LNCAP (cell line): ENCODE results near the gene TP73.

Source experiments
- TF ChIP-seq, protein P1 (sequence below): fragments of 450-650 bp; IDR thresholded peaks from 2 replicates; pipeline ENCODE4 v1.5.1; 2017; ENCODE audit warnings: mild to moderate bottlenecking

TP73 gene

DNA sequence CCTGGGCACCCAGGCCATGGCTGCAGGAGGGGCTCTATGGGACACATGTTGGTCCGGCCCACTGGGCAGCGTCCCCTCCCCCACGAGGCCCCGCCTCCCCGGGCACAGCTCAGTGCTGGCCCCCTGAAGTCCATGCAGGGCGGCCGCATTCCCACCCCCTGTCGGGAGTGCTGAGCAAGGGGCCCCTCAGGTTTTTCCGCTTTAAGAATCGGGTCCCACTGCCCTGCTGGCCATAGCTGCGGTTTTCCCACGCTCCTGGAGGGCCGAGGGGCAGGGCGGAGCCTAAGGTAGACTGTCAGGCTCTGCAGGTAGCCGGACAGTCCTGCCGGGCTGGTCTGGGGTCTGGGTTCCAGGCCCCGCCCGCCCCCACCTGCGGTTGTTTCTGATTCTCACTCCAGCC, 56.5 kb downstream of the TP73 start:
- TF ChIP-seq, protein P1, sequence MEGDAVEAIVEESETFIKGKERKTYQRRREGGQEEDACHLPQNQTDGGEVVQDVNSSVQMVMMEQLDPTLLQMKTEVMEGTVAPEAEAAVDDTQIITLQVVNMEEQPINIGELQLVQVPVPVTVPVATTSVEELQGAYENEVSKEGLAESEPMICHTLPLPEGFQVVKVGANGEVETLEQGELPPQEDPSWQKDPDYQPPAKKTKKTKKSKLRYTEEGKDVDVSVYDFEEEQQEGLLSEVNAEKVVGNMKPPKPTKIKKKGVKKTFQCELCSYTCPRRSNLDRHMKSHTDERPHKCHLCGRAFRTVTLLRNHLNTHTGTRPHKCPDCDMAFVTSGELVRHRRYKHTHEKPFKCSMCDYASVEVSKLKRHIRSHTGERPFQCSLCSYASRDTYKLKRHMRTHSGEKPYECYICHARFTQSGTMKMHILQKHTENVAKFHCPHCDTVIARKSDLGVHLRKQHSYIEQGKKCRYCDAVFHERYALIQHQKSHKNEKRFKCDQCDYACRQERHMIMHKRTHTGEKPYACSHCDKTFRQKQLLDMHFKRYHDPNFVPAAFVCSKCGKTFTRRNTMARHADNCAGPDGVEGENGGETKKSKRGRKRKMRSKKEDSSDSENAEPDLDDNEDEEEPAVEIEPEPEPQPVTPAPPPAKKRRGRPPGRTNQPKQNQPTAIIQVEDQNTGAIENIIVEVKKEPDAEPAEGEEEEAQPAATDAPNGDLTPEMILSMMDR: no peak

DNA sequence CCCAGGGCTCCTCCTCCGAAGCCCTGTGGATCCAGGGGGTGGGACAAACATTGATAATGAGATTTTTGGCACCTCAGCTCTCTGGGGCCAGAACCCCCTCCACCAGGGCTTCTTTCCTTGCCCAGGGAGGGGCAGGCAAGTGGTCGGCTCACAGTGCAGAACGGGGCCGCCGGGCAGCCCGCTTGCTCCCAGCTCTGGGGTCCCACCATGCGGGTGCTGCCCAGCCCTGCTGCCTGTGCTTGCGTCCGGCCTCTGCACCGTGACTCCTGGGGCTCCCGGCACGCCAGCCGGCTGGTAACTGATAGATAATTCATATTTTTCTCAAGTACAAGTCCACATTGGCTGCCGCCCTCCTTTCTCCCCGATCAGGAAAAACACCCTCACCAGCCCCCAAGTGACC, 57.9 kb downstream of the TP73 start:
- TF ChIP-seq, protein P1: no peak

DNA sequence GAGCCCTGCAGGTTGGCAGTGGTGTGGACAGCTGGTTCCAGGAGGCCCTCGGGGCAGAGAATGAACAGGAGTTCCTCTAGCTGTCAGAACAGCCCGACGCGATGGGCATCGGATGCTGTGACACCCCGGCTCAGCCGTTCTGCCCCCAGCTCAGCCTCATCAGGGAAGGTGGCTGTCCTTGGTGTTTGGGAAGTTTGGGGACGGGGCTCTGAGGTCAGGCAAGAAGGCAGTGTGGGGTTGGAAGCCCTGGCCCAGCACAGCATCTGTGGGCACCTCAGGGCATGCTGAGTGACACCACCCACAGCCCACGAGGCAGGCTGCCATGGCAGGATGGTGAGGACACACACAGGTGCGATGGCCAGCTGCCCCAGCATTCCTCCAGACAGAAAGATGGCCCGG, 59.1 kb downstream of the TP73 start:
- TF ChIP-seq, protein P1: no peak

DNA sequence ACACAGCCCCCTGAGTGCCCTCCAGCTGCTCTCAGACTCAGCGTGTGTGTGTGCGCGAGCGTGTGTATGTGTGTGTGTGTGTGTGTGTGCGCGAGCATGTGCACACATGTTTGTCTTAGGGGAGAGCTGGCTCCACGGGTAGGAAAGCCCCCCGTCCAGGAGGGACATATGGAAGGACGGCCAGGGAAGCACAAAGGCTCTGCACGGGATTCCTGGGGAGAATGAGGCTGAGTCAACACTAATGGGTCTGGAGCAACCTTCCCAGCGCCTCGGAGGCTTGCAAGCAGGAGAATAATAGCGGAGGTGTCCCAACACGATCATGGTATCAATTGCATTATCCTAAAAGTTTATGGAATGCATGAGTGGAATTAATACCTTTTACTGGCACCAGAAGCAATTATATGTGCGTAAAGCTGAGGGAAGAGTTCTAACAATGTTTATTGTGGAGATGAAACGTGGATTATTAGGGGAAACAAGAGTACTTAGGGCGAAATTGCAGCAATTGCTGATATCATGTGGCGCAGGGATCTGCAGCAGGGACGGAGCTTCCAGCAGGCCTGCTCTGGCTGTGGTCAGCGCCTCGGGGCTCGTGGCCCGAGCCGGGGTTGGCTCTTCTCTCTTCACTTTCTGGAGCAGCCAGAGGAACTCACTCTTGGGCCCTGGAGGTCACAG, 59.6 kb downstream of the TP73 start:
- TF ChIP-seq, protein P1: no peak

DNA sequence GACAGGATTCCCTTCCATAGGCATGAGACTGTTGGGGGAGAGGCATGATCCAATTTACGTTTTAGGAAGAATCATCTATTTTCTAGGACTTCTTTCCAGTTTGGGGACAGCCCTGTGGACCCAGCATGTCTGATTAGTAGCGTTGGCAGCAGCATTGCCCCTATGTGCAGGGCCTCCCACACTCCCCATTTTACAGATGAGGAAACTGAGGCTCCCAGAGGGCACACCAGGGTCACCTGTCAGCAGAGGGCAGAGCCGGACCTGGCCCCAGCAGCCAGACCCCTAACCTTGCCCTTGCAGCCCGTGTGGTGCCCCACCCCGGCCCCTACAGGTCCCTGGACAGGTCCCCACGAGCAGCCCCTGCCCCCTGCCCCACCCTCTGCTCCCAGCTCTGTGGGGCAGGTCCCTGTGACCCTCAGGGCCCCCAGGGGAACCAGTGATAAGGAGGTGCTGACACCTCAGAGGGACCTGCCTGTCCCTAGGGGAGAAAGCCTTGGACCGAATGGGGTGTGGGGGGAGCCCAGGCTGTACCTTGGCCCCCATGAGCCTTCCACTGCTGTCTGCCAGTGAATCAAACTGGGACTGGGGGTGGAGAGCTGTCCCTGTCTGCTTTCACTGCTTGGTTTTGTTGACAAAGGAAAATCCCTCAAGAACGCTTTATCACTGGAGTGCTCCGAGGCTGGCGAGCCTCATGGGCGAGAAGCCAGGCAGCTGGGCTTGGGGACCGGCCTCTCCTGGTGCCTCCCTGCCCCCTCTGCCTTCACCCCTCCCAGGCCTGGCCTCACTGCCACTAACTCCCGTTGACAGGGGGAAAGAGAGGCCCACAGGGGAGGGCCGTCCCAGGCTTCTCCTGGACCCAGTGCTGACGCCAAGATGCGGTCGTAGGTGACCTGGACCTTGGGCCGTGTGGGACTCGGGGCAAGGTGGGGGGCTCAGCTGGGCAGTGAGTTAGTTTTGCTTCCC, 60.5 kb downstream of the TP73 start:
- TF ChIP-seq, protein P1: no peak

DNA sequence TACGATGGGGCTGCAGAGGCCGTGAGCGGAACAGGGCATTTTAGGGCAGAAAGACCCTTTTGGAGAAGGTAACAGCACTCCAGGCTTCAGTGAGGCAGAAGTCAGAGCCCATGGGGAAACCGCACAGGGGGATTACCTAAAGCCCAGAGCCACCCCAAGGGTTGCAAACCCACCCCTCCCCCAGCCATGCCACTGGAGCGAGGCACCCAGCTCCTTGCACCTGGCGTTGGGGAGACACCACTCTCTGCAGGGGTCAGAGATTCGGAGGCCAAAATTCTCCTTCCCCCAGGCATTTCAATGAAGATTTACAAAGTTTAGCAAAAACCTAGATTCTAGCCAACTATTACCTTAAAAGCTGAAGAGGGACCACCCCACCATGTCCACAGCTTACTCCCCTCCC, 61.5 kb downstream of the TP73 start:
- TF ChIP-seq, protein P1: no peak

DNA sequence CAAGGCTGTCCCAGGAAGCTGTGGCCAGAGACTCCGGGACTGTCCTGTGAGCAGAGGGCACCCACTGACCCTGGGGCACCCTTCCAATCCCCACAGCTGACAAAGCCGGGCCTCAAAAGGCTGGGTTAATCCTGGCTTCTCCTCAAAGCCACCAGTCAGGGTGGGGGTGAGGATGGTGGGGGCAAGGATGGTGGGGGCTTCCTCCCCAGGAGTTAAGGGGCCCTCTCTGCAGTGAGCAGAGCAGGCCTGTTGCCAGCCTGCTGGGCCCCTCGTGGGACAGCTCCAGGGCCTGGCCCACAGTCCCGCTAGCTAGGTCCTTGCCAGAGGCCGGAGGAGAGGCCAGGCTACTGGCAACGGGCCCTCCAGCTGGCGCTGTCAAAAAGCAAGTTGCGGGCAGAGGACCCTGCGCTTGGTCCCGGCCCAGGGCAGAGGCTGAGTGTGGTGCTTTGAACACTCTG, 62.0 kb downstream of the TP73 start:
- TF ChIP-seq, protein P1: no peak
